Pancreas (tissue), 10 donors: ENCODE measurements around the gene CEL. TPM values are rescaled to one million over a fixed set of nuclear protein-coding genes. Genes with fewer than 3 reads are reported as not detected.

ENCODE experiments used
- ATAC-seq, 4 donors: fragments of 200-7000 bp; cut with Tn5 transposase; one replicate each; pipeline versions ENCODE4 v1.8.0 to v1.9.1; 2020; ENCODE audit warnings: mild to moderate bottlenecking in 4 of 4, moderate library complexity in 4 of 4
- DNase-seq, 6 donors: peaks; one replicate each; pipeline ENCODE4 v3.0.0-alpha.2; 2020
- FAIRE-seq: peaks from 2 replicates; lab custom pipeline; 2012; peaks lifted over from hg19 to GRCh38; lab: Jason Lieb, UNC
- H3K27ac ChIP-seq, 4 donors: fragments of 200-600 bp; sonication (generic); 1 replicate in 3 of 4; 2 replicates in 1 of 4; pipeline versions ENCODE4 v1.5.0 to v1.8.0; 2020
- H3K27me3 ChIP-seq, 4 donors: fragments of 200-600 bp; one replicate each; pipeline ENCODE4 v1.8.0; 2021
- H3K36me3 ChIP-seq, 3 donors: fragments of 200-600 bp; sonication (generic) in 1 of 3; one replicate each; pipeline versions ENCODE4 v1.5.0 to v1.8.0; 2020 to 2021
- H3K4me1 ChIP-seq, 3 donors: fragments of 200-600 bp; one replicate each; pipeline ENCODE4 v1.8.0; 2021
- H3K4me3 ChIP-seq, 4 donors: fragments of 200-600 bp; sonication (generic) in 2 of 4; one replicate each; pipeline versions ENCODE4 v1.5.0 to v1.8.0; 2020 to 2021
- H3K9me3 ChIP-seq, 4 donors: fragments of 200-600 bp; one replicate each; pipeline ENCODE4 v1.8.0; 2021
- CTCF ChIP-seq, 4 donors: fragments of 200-600 bp; sonication (generic) in 3 of 4; IDR thresholded peaks; one replicate each; pipeline versions ENCODE4 v1.5.0 to v1.8.0; 2021; ENCODE audit warnings: antibody characterized with exemption in 4 of 4
- WGBS, 2 donors: extraction: QIAGEN DNeasy Blood & Tissue Kit; methylation state at CpG; one replicate each; pipeline ENCODE4 v1.1.7; 2013; 5-methylcytosine and 5-hydroxymethylcytosine counted together
- intact Hi-C, 3 donors: fragments of 100-400 bp; cut with DNase I; formaldehyde crosslinking; loops; one replicate each; pipeline versions ENCODE4 v1.11.1 to v1.14.2; 2022
- polyA plus RNA-seq, 2 donors: library from polyadenylated mRNA; stranded (reverse); fragments of 200-250 nt; gene quantifications; one replicate each; pipeline ENCODE4 v1.2.3, GENCODE V29; 2013
- total RNA-seq, 6 donors: library from RNA; stranded (reverse); fragmentation: NEBNext Ultra II Directional in 4 of 6; extraction: Animal tissue kit (Norgen Biotek cat#: 25700) in 4 of 6; gene quantifications; one replicate each; pipeline versions ENCODE4 v1.2.1 to v1.2.4, GENCODE V29; 2021 to 2023
- donor health status: healthy with polysubstance abuse.
- donor health status: DM: no; HTN: no; CAD: no; lungs with moderate emphysema.
- donor health status: DM: no; HTN: no; CAD: no.
- donor health status: control.
- donor health status: control.
- donor health status: Bipolar disorder and iron deficiency.
- donor health status: DM: yes; HTN: yes; CAD: no.
- donor health status: DM: no; HTN: no; CAD: no.
- donor health status: DM: no; HTN: no; CAD: no.
- donor health status: DM: yes; HTN: yes; CAD: no.

Gene CEL
- total and polyA plus RNA-seq, 8 donors, result 2,560 to 24,413 (median 16,465) TPM

- peak in 2 of 6 donors; percentile 52 to 74 for DNase-seq
- Histone ChIP-seq H3K27ac (no peak overlapping the region), H3K36me3 (peaks cover 5 to 57% (median 39%) of the 10 kb centered on the region in 3 donors), H3K9me3 (no peaks in the 10 kb centered on the region), H3K4me3 (no peak overlapping the region), H3K27me3 (no peaks in the 10 kb centered on the region), H3K4me1 (no peaks in the 10 kb centered on the region)
- no peak for FAIRE-seq
- no peak for TF ChIP-seq CTCF (IDR thresholded peaks at IDR 0.05)
- WGBS, 2 donors, result 86 to 87% methylated on average over 16 of the region's 16 CpGs
- intact Hi-C loops, result no loop called here
- peak in 2 of 4 donors; percentile 3 to 19 for ATAC-seq
Measured at GRCh38 chr9:133098104-133098754, 36.4 kb downstream of the CEL start.

- 94 to 100% methylated on average over 5 of the region's 5 CpGs for WGBS, 2 donors
- TF ChIP-seq CTCF (IDR thresholded peaks at IDR 0.05), result no peak
- intact Hi-C loops, result no loop called here
- no peak for FAIRE-seq
- ATAC-seq, result no peak
- DNase-seq, result peak in 1 of 6 donors; percentile 45
- peaks cover 5 to 60% (median 39%) of the 10 kb centered on the region in 3 donors for H3K36me3 ChIP-seq
- H3K27ac ChIP-seq, result no peak overlapping the region
- no peaks in the 10 kb centered on the region for H3K27me3 ChIP-seq
- no peak overlapping the region for H3K4me3 ChIP-seq
- H3K9me3 ChIP-seq, result no peaks in the 10 kb centered on the region
- no peaks in the 10 kb centered on the region for H3K4me1 ChIP-seq
Measured at GRCh38 chr9:133098871-133099270, 37.1 kb downstream of the CEL start.

- peaks cover 5 to 66% (median 47%) of the 10 kb centered on the region in 3 donors for H3K36me3 ChIP-seq
- 90 to 91% methylated on average over 12 of the region's 12 CpGs for WGBS, 2 donors
- ATAC-seq, result no peak
- no peak for FAIRE-seq
- peak in 1 of 6 donors; percentile 64 for DNase-seq
- H3K4me3 ChIP-seq, result no peak overlapping the region
- no peaks in the 10 kb centered on the region for H3K27me3 ChIP-seq
- intact Hi-C loops, result loop anchor here in 1 of 3 donors (5.0 kb wide), 1 partner anchor 58 kb away; no protein-coding TSS in a partner anchor
- no peak overlapping the region for H3K27ac ChIP-seq
- no peak for TF ChIP-seq CTCF (IDR thresholded peaks at IDR 0.05)
- no peaks in the 10 kb centered on the region for H3K9me3 ChIP-seq
- H3K4me1 ChIP-seq, result no peaks in the 10 kb centered on the region
Measured at GRCh38 chr9:133099726-133100505, 38.1 kb downstream of the CEL start.

DNA sequence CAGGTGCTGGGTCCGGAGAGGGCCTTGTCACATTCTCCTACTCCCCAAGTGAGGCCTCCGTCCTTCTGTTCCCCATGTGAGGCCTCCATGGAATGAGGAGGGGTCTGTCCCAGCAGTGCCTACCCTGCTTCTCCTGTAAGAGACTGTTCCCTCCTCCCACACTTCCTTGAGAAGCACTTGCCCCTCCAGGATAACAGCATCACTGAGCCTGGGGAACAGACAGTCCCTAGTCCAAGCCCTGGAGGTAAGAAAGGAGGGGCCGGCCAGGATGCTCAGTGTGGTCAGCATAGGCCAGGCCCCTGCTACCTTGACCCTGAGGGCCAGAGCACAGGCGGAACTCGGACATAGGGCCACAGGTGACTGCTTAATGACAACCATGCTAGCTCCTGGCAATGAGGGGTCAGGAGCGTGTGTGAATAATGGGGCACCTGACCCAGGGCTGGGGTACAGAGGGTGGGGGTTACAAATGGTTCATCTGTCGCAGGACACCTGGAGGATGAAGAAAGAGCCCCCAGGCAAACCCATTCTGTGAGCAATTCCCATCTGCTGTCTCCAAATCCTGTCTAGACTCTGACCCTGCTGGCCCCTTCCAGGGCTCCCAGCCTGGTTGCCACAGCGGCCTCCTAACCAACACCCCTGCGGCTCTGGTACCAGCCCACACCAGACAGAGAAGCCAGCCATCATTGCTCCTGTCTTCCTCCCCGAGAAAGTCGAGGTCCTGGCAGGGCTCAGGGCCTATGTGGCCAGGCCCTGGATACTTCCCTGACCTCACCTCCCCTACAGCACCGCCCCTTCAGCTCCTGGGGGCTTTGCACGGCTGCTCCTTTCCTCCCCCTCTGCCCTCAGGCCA lies 39.0 kb downstream of the CEL start:
- intact Hi-C loops, result loop anchor here in 1 of 3 donors (5.0 kb wide), 1 partner anchor 58 kb away; no protein-coding TSS in a partner anchor
- Histone ChIP-seq H3K27ac (no peak overlapping the region), H3K4me1 (no peaks in the 10 kb centered on the region), H3K36me3 (peaks cover 5 to 68% (median 50%) of the 10 kb centered on the region in 3 donors), H3K4me3 (no peak overlapping the region), H3K9me3 (no peaks in the 10 kb centered on the region), H3K27me3 (no peaks in the 10 kb centered on the region)
- WGBS, 2 donors, result 87 to 96% methylated on average over 13 of the region's 13 CpGs
- no peak for TF ChIP-seq CTCF (IDR thresholded peaks at IDR 0.05)
- peak in 1 of 6 donors; percentile 53 for DNase-seq
- no peak for ATAC-seq
- no peak for FAIRE-seq
